OCI-LY1 (cell line): Measurements from ENCODE around the gene DENND6A.

Experiments
- EZH2 ChIP-seq: fragments of 200-600 bp; sonication (generic), shearing (Covaris generic); IDR thresholded peaks from 2 replicates; pipeline ENCODE4 v1.8.0; 2017; ENCODE audit warnings: borderline replicate concordance, mixed run types, mild to moderate bottlenecking, antibody characterized with exemption, low read length, moderate library complexity, mixed read lengths
- TF ChIP-seq, protein P1 (sequence below): fragments of 200-600 bp; sonication (generic), shearing (Covaris generic); IDR thresholded peaks from 2 replicates; pipeline ENCODE4 v1.5.1; 2017; ENCODE audit warnings: mild to moderate bottlenecking, antibody characterized with exemption, low read length, moderate library complexity, mixed read lengths

DNA sequence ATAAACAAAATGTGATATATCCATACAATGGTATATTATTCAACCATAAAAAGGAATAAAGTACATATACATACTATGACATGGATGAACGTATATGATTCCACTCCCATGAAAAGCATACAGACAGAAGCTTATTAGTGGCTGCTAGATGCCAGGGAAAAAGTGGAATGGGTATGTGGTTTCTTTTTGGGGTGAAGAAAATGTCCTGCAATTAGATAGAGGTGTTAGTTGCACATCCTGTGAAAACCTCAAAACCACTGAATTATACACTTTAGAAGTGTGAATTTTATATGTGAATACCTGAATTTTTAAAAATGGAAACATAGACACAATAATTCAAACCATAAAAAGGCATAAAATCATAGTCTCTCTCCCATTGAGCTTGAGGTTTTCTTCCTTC lies 11.2 kb downstream of the DENND6A start:
- no peak for TF ChIP-seq EZH2
- TF ChIP-seq, protein P1, sequence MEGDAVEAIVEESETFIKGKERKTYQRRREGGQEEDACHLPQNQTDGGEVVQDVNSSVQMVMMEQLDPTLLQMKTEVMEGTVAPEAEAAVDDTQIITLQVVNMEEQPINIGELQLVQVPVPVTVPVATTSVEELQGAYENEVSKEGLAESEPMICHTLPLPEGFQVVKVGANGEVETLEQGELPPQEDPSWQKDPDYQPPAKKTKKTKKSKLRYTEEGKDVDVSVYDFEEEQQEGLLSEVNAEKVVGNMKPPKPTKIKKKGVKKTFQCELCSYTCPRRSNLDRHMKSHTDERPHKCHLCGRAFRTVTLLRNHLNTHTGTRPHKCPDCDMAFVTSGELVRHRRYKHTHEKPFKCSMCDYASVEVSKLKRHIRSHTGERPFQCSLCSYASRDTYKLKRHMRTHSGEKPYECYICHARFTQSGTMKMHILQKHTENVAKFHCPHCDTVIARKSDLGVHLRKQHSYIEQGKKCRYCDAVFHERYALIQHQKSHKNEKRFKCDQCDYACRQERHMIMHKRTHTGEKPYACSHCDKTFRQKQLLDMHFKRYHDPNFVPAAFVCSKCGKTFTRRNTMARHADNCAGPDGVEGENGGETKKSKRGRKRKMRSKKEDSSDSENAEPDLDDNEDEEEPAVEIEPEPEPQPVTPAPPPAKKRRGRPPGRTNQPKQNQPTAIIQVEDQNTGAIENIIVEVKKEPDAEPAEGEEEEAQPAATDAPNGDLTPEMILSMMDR = no peak
